ENCODE results near the gene ZMPSTE24.

Gene ZMPSTE24

GRCh38 chr1:40305451-40305850 lies 47.4 kb downstream of the ZMPSTE24 start:
- TF ChIP-seq CTCF (IDR thresholded peaks at IDR 0.05; ENCODE audit: insufficient read depth, low read length, poor library complexity, severe bottlenecking) = no peak
- Histone ChIP-seq H3K27me3 (replicated peaks; ENCODE audit: control insufficient read depth, insufficient read depth, low read length) (no peaks in the 10 kb centered on the region), H3K36me3 (ENCODE audit: control insufficient read depth, insufficient read depth, low read length) (peaks cover 23% of the 10 kb centered on the region), H3K4me3 (replicated peaks; ENCODE audit: low read depth, low read length) (no peak overlapping the region)
- DNase-seq (ENCODE audit: extremely low read depth, insufficient read length) = no peak

GRCh38 chr1:40305871-40306270 lies 47.8 kb downstream of the ZMPSTE24 start:
- Histone ChIP-seq H3K4me3 (replicated peaks; ENCODE audit: low read depth, low read length) (no peak overlapping the region), H3K36me3 (ENCODE audit: control insufficient read depth, insufficient read depth, low read length) (peaks cover 19% of the 10 kb centered on the region), H3K27me3 (replicated peaks; ENCODE audit: control insufficient read depth, insufficient read depth, low read length) (no peaks in the 10 kb centered on the region)
- no peak for DNase-seq (ENCODE audit: extremely low read depth, insufficient read length)
- no peak for TF ChIP-seq CTCF (IDR thresholded peaks at IDR 0.05; ENCODE audit: insufficient read depth, low read length, poor library complexity, severe bottlenecking)

- DNase-seq (ENCODE audit: extremely low read depth, insufficient read length) = no peak
- Histone ChIP-seq H3K27me3 (replicated peaks; ENCODE audit: control insufficient read depth, insufficient read depth, low read length) (no peaks in the 10 kb centered on the region), H3K4me3 (replicated peaks; ENCODE audit: low read depth, low read length) (no peak overlapping the region), H3K36me3 (ENCODE audit: control insufficient read depth, insufficient read depth, low read length) (peaks cover 18% of the 10 kb centered on the region)
- no peak for TF ChIP-seq CTCF (IDR thresholded peaks at IDR 0.05; ENCODE audit: insufficient read depth, low read length, poor library complexity, severe bottlenecking)
These were observed 48.3 kb downstream of the ZMPSTE24 start for GRCh38 chr1:40306296-40306695.

GRCh38 chr1:40307186-40307585 lies 49.1 kb downstream of the ZMPSTE24 start:
- Histone ChIP-seq H3K4me3 (replicated peaks; ENCODE audit: low read depth, low read length) (no peak overlapping the region), H3K36me3 (ENCODE audit: control insufficient read depth, insufficient read depth, low read length) (peaks cover 18% of the 10 kb centered on the region), H3K27me3 (replicated peaks; ENCODE audit: control insufficient read depth, insufficient read depth, low read length) (no peaks in the 10 kb centered on the region)
- no peak for DNase-seq (ENCODE audit: extremely low read depth, insufficient read length)
- no peak for TF ChIP-seq CTCF (IDR thresholded peaks at IDR 0.05; ENCODE audit: insufficient read depth, low read length, poor library complexity, severe bottlenecking)

GRCh38 chr1:40308036-40308727 lies 50.1 kb downstream of the ZMPSTE24 start:
- Histone ChIP-seq H3K27me3 (replicated peaks; ENCODE audit: control insufficient read depth, insufficient read depth, low read length) (no peaks in the 10 kb centered on the region), H3K36me3 (ENCODE audit: control insufficient read depth, insufficient read depth, low read length) (peaks cover 18% of the 10 kb centered on the region), H3K4me3 (replicated peaks; ENCODE audit: low read depth, low read length) (no peak overlapping the region)
- no peak for TF ChIP-seq CTCF (IDR thresholded peaks at IDR 0.05; ENCODE audit: insufficient read depth, low read length, poor library complexity, severe bottlenecking)
- no peak for DNase-seq (ENCODE audit: extremely low read depth, insufficient read length)

Measured in GM06990 (cell line).